ENCODE measurements around the gene TEDC2. TPM values are rescaled to one million over a fixed set of nuclear protein-coding genes. Genes with fewer than 3 reads are reported as not detected.
A peak's percentile ranks its signal among the peaks of the same experiment; 100 is the strongest.

The TEDC2 gene
- total and polyA plus RNA-seq, 2 experiments from 2014 or later: 6.2 to 7.1 TPM

DNA sequence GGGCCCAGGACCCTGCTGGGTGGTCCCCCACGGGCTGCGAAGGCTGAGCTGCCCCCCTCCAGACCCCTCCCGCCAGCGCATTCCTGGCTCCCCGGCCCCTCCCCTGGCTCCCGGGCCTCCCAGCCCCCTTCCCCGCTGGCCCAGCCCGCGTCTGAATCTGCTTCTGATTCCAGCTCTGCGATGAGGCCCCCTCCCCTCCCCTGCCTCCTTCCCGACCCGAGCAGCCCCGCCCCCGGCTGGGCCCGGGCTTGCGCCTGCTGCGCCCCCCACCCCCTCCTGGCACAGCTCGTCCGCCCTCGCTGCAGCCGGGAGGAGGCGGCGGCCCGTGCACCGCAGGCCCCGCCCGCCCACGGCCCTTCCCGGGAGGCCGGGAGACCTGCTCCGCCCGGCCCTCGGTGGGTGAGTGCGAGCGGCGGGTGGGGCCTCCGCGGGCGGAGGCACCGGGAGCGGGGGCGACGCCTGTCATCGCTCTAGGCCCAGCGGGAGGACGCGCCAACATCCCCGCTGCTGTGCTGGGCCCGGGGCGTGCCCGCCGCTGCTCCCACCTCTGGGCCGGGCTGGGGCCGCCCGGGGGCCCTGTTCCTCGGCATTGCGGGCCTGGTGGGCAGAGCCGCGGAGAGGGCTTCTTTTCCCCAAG is 11.2 kb downstream of the TEDC2 start, which contains the start of gene NTN3:
TSS of gene NTN3 (plus strand) at position 282 of the 637 bp plus-strand sequence. CDS start 405 bp downstream, outside the sequence.
- TF ChIP-seq EZH2 (IDR thresholded peaks at IDR 0.05; ENCODE audit: borderline replicate concordance) (no peak), EZH2phosphoT487 (IDR thresholded peaks at IDR 0.05; ENCODE audit: low read depth, severe bottlenecking, unreplicated experiment) (no peak)
- TF ChIP-seq, protein P1, sequence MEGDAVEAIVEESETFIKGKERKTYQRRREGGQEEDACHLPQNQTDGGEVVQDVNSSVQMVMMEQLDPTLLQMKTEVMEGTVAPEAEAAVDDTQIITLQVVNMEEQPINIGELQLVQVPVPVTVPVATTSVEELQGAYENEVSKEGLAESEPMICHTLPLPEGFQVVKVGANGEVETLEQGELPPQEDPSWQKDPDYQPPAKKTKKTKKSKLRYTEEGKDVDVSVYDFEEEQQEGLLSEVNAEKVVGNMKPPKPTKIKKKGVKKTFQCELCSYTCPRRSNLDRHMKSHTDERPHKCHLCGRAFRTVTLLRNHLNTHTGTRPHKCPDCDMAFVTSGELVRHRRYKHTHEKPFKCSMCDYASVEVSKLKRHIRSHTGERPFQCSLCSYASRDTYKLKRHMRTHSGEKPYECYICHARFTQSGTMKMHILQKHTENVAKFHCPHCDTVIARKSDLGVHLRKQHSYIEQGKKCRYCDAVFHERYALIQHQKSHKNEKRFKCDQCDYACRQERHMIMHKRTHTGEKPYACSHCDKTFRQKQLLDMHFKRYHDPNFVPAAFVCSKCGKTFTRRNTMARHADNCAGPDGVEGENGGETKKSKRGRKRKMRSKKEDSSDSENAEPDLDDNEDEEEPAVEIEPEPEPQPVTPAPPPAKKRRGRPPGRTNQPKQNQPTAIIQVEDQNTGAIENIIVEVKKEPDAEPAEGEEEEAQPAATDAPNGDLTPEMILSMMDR (IDR thresholded peaks at IDR 0.05; ENCODE audit: poor library complexity): no peak
- DNase-seq (ENCODE audit: low spot score): peak; percentile 84
- peaks cover 5% of the 10 kb centered on the region for H4K20me1 ChIP-seq (ENCODE audit: insufficient read depth, poor library complexity, severe bottlenecking)
- peaks cover 63% of the 10 kb centered on the region for H3K4me1 ChIP-seq (ENCODE audit: insufficient read depth)
- no peaks in the 10 kb centered on the region for H3K9me3 ChIP-seq (ENCODE audit: low read depth)
- H3K4me3 ChIP-seq: peak within 1 kb of the TSS; percentile 55
- no peaks in the 10 kb centered on the region for H3K36me3 ChIP-seq (replicated peaks; ENCODE audit: insufficient read depth, low read depth)
- H3K9me2 ChIP-seq (replicated peaks; ENCODE audit: insufficient read depth): no peaks in the 10 kb centered on the region
- peaks cover 8% of the 10 kb centered on the region for H3K27me3 ChIP-seq
- peak within 1 kb of the TSS; percentile 93 for H3K27ac ChIP-seq
- H3K79me2 ChIP-seq: peaks cover 14% of the 10 kb centered on the region
- H3K4me2 ChIP-seq: peak within 1 kb of the TSS; percentile 98
- under 1% methylated on average over 29 of the region's 59 CpGs for WGBS (ENCODE audit: low lambda C conversion rate, missing lambda C conversion rate)
- peak within 1 kb of the TSS; percentile 63 for H2AFZ ChIP-seq

GRCh38 chr16:2471653-2472487 is 12.0 kb downstream of the TEDC2 start:
- DNase-seq (ENCODE audit: low spot score): no peak
- TF ChIP-seq, protein P1 (IDR thresholded peaks at IDR 0.05; ENCODE audit: poor library complexity): no peak
- TF ChIP-seq EZH2 (IDR thresholded peaks at IDR 0.05; ENCODE audit: borderline replicate concordance) (no peak), EZH2phosphoT487 (IDR thresholded peaks at IDR 0.05; ENCODE audit: low read depth, severe bottlenecking, unreplicated experiment) (no peak)
- Histone ChIP-seq H2AFZ (no peak overlapping the region), H4K20me1 (ENCODE audit: insufficient read depth, poor library complexity, severe bottlenecking) (peaks cover 12% of the 10 kb centered on the region), H3K27ac (peak overlapping the region; percentile 93), H3K9me3 (ENCODE audit: low read depth) (no peaks in the 10 kb centered on the region), H3K27me3 (peaks cover 8% of the 10 kb centered on the region), H3K9me2 (replicated peaks; ENCODE audit: insufficient read depth) (no peaks in the 10 kb centered on the region), H3K4me1 (ENCODE audit: insufficient read depth) (peaks cover 71% of the 10 kb centered on the region), H3K4me3 (peak overlapping the region; percentile 55), H3K4me2 (peak overlapping the region; percentile 98), H3K36me3 (replicated peaks; ENCODE audit: insufficient read depth, low read depth) (no peaks in the 10 kb centered on the region), H3K79me2 (peaks cover 21% of the 10 kb centered on the region)
- 48% methylated on average over 54 of the region's 61 CpGs for WGBS (ENCODE audit: low lambda C conversion rate, missing lambda C conversion rate)

DNA sequence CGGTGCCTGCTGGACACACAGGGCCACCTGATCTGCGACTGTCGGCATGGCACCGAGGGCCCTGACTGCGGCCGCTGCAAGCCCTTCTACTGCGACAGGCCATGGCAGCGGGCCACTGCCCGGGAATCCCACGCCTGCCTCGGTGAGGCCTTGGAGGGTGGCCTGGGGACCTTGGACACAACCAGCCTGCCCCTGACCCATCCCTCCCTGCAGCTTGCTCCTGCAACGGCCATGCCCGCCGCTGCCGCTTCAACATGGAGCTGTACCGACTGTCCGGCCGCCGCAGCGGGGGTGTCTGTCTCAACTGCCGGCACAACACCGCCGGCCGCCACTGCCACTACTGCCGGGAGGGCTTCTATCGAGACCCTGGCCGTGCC is 12.6 kb downstream of the TEDC2 start:
- Histone ChIP-seq H3K9me2 (replicated peaks; ENCODE audit: insufficient read depth) (no peaks in the 10 kb centered on the region), H2AFZ (no peak overlapping the region), H3K36me3 (replicated peaks; ENCODE audit: insufficient read depth, low read depth) (no peaks in the 10 kb centered on the region)

More for the DNA sequence above, 12.6 kb downstream of the TEDC2 start:
- H3K4me1 ChIP-seq (ENCODE audit: insufficient read depth): peaks cover 73% of the 10 kb centered on the region
- no peak for DNase-seq (ENCODE audit: low spot score)
- H3K27ac ChIP-seq: no peak overlapping the region
- H3K4me2 ChIP-seq: peak overlapping the region; percentile 98
- peaks cover 26% of the 10 kb centered on the region for H3K79me2 ChIP-seq
- peaks cover 17% of the 10 kb centered on the region for H4K20me1 ChIP-seq (ENCODE audit: insufficient read depth, poor library complexity, severe bottlenecking)
- no peak overlapping the region for H3K4me3 ChIP-seq
- H3K9me3 ChIP-seq (ENCODE audit: low read depth): no peaks in the 10 kb centered on the region
- 98% methylated on average over 26 of the region's 27 CpGs for WGBS (ENCODE audit: low lambda C conversion rate, missing lambda C conversion rate)
- peaks cover 8% of the 10 kb centered on the region for H3K27me3 ChIP-seq
- no peak for TF ChIP-seq EZH2phosphoT487 (IDR thresholded peaks at IDR 0.05; ENCODE audit: low read depth, severe bottlenecking, unreplicated experiment)
- TF ChIP-seq EZH2 (IDR thresholded peaks at IDR 0.05; ENCODE audit: borderline replicate concordance): no peak
- TF ChIP-seq, protein P1 (IDR thresholded peaks at IDR 0.05; ENCODE audit: poor library complexity): no peak

Data from hepatocyte (in vitro differentiated cells).